H1 (cell line): Measurements from ENCODE around the gene ARID2. TPM values are rescaled to one million over a fixed set of nuclear protein-coding genes. Genes with fewer than 3 reads are reported as not detected.

Source experiments
- CTCF ChIA-PET: fragments of 300-600 bp; sonication (Branson Sonifier 250); formaldehyde crosslinking; loops from one replicate; lab custom pipeline; 2021; ENCODE audit not compliant: partially characterized antibody; lab: Charles Lee
- POLR2A ChIA-PET: fragments of 300-600 bp; sonication (Branson Sonifier 250); formaldehyde crosslinking; loops from one replicate; lab custom pipeline; 2021; ENCODE audit warnings: inconsistent platforms; ENCODE audit not compliant: partially characterized antibody; lab: Charles Lee
- DNase-seq, 2 experiments: peaks; one replicate each; pipeline versions ENCODE4 v3.0.0 to v3.0.0-alpha.2; 2010 to 2022; ENCODE audit warnings: low spot score in 2 of 2, low read depth in 1 of 2, mixed read lengths in 1 of 2
- FAIRE-seq: peaks from 2 replicates; lab custom pipeline; 2011; peaks lifted over from hg19 to GRCh38; lab: Jason Lieb, UNC
- H2AFZ ChIP-seq: 2 replicates; pipeline ENCODE4 v1.8.1; 2012; ENCODE audit warnings: low read length, inconsistent platforms
- H2AK5ac ChIP-seq: 2 replicates; pipeline ENCODE4 v1.6.1; 2013; ENCODE audit warnings: low read depth, low read length
- H2BK120ac ChIP-seq: replicated peaks from 2 replicates; pipeline ENCODE3; 2013; ENCODE audit warnings: low read depth, low read length, inconsistent platforms
- H2BK12ac ChIP-seq: 2 replicates; pipeline ENCODE4 v1.6.1; 2013; ENCODE audit warnings: low read depth, low read length
- H2BK15ac ChIP-seq: 2 replicates; pipeline ENCODE4 v1.6.1; 2013; ENCODE audit warnings: low read length
- H2BK20ac ChIP-seq: 2 replicates; pipeline ENCODE4 v1.6.1; 2013; ENCODE audit warnings: low read length
- H2BK5ac ChIP-seq: 2 replicates; pipeline ENCODE4 v1.6.1; 2013; ENCODE audit warnings: low read depth, low read length
- H3K14ac ChIP-seq: 2 replicates; pipeline ENCODE4 v1.6.1; 2013; ENCODE audit warnings: inconsistent platforms; ENCODE audit not compliant: insufficient read length
- H3K18ac ChIP-seq: 2 replicates; pipeline ENCODE4 v1.6.1; 2013; ENCODE audit warnings: low read length; ENCODE audit errors: extremely low read depth
- H3K23ac ChIP-seq: 2 replicates; pipeline ENCODE4 v1.6.1; 2013; ENCODE audit warnings: inconsistent platforms; ENCODE audit not compliant: insufficient read length
- H3K23me2 ChIP-seq: 2 replicates; pipeline ENCODE4 v1.6.1; 2013; ENCODE audit warnings: low read depth, low read length
- H3K27ac ChIP-seq: 2 replicates; pipeline ENCODE4 v1.6.1; 2011; ENCODE audit warnings: low read depth, low read length, inconsistent platforms
- H3K27me3 ChIP-seq, 4 experiments: replicated peaks in 1 of 4; 1 replicate in 1 of 4; 2 replicates in 3 of 4; pipeline versions ENCODE4 v1.6.1 to v1.8.1; 2011 to 2013; ENCODE audit warnings: low read length in 3 of 4, mild to moderate bottlenecking in 3 of 4, inconsistent platforms in 2 of 4, mixed read lengths in 2 of 4, moderate library complexity in 1 of 4; ENCODE audit not compliant: control insufficient read depth in 3 of 4, insufficient read depth in 3 of 4; ENCODE audit errors: extremely low read depth in 1 of 4
- H3K36me3 ChIP-seq, 4 experiments: 2 replicates each; pipeline versions ENCODE4 v1.6.1 to v1.8.1; 2011 to 2013; ENCODE audit warnings: mild to moderate bottlenecking in 4 of 4, low read length in 3 of 4, moderate library complexity in 2 of 4, control low read depth in 1 of 4, inconsistent platforms in 1 of 4; ENCODE audit not compliant: insufficient read depth in 4 of 4, control insufficient read depth in 2 of 4
- H3K4ac ChIP-seq: replicated peaks from 2 replicates; pipeline ENCODE3; 2013; ENCODE audit warnings: low read length, low read depth, mixed read lengths, inconsistent platforms; ENCODE audit not compliant: insufficient read length
- H3K4me1 ChIP-seq, 4 experiments: replicated peaks in 1 of 4; 1 replicate in 1 of 4; 2 replicates in 3 of 4; pipeline versions ENCODE4 v1.6.1 to v1.8.1; 2011 to 2013; ENCODE audit warnings: low read length in 3 of 4, inconsistent platforms in 2 of 4, mixed read lengths in 1 of 4; ENCODE audit not compliant: insufficient read depth in 4 of 4, control insufficient read depth in 3 of 4
- H3K4me2 ChIP-seq, 2 experiments: 2 replicates each; pipeline versions ENCODE4 v1.6.1 to v1.8.1; 2011 to 2013; ENCODE audit warnings: low read depth in 2 of 2, low read length in 2 of 2, control low read depth in 1 of 2, inconsistent platforms in 1 of 2, mild to moderate bottlenecking in 1 of 2; ENCODE audit not compliant: insufficient read depth in 1 of 2
- H3K4me3 ChIP-seq, 4 experiments: fragments of 200-600, 300-600 bp in 1 of 4; sonication (generic), shearing (Covaris generic), sonication (Bioruptor Twin) in 1 of 4; 2 replicates each; pipeline versions ENCODE4 v1.5.1 to v1.8.1; 2011 to 2016; ENCODE audit warnings: low read length in 4 of 4, low read depth in 3 of 4, control low read depth in 2 of 4, inconsistent platforms in 2 of 4, mild to moderate bottlenecking in 2 of 4, mixed read lengths in 1 of 4, moderate library complexity in 1 of 4; ENCODE audit not compliant: insufficient read depth in 2 of 4; ENCODE audit errors: extremely low read depth in 1 of 4
- H3K56ac ChIP-seq: replicated peaks from 2 replicates; pipeline ENCODE3; 2013; ENCODE audit warnings: low read depth, mild to moderate bottlenecking, mixed read lengths, low read length, inconsistent platforms; ENCODE audit not compliant: insufficient read length
- H3K79me1 ChIP-seq: 2 replicates; pipeline ENCODE4 v1.6.1; 2013; ENCODE audit warnings: low read depth, low read length, control low read depth
- H3K79me2 ChIP-seq, 2 experiments: 2 replicates each; pipeline versions ENCODE4 v1.6.1 to v1.8.1; 2012 to 2013; ENCODE audit warnings: low read length in 2 of 2, mild to moderate bottlenecking in 2 of 2, inconsistent platforms in 1 of 2; ENCODE audit not compliant: insufficient read depth in 2 of 2, control insufficient read depth in 1 of 2
- H3K9ac ChIP-seq, 4 experiments: replicated peaks in 1 of 4; 1 replicate in 1 of 4; 2 replicates in 3 of 4; pipeline versions ENCODE4 v1.6.1 to v1.8.1; 2011 to 2013; ENCODE audit warnings: low read depth in 3 of 4, low read length in 3 of 4, control low read depth in 2 of 4, mild to moderate bottlenecking in 2 of 4, moderate library complexity in 2 of 4, inconsistent platforms in 1 of 4; ENCODE audit errors: extremely low read depth in 1 of 4
- H3K9me3 ChIP-seq, 2 experiments: 2 replicates each; pipeline versions ENCODE4 v1.6.1 to v1.8.1; 2012 to 2013; ENCODE audit warnings: mild to moderate bottlenecking in 2 of 2, moderate library complexity in 2 of 2, control low read depth in 1 of 2, inconsistent platforms in 1 of 2, low read depth in 1 of 2, low read length in 1 of 2, mixed read lengths in 1 of 2; ENCODE audit not compliant: insufficient read depth in 2 of 2
- H4K20me1 ChIP-seq, 2 experiments: replicated peaks in 1 of 2; 2 replicates each; pipeline versions ENCODE3 to v1.8.1; 2011 to 2013; ENCODE audit warnings: inconsistent platforms in 2 of 2, low read length in 2 of 2, mild to moderate bottlenecking in 1 of 2; ENCODE audit not compliant: insufficient read depth in 2 of 2, control insufficient read depth in 1 of 2
- H4K5ac ChIP-seq: 2 replicates; pipeline ENCODE4 v1.6.1; 2013; ENCODE audit warnings: low read length, low read depth, mixed read lengths, inconsistent platforms; ENCODE audit not compliant: insufficient read length
- H4K8ac ChIP-seq: 2 replicates; pipeline ENCODE4 v1.8.0; 2013; ENCODE audit warnings: mild to moderate bottlenecking, moderate library complexity, low read length, inconsistent platforms; ENCODE audit not compliant: insufficient read depth; ENCODE audit errors: extremely low read depth
- H4K91ac ChIP-seq: replicated peaks from 2 replicates; pipeline ENCODE3; 2013; ENCODE audit warnings: low read length, mixed read lengths, inconsistent platforms; ENCODE audit not compliant: insufficient read length
- CBX8 ChIP-seq: fragments of 300-800, 300-1000 bp; sonication (generic); IDR thresholded peaks from 2 replicates; pipeline ENCODE4 v1.7.1; 2016; ENCODE audit warnings: low read depth, low read length, borderline replicate concordance
- PHF8 ChIP-seq: fragments of 200-600 bp; sonication (generic); conservative IDR thresholded peaks from 2 replicates; pipeline ENCODE4 v1.7.1; 2012; ENCODE audit warnings: low read depth, mild to moderate bottlenecking, inconsistent platforms, low read length, moderate library complexity
- POU5F1 ChIP-seq: IDR thresholded peaks from 2 replicates; pipeline ENCODE4 v1.6.1; 2011; ENCODE audit warnings: low read depth, mild to moderate bottlenecking, low read length, moderate library complexity
- SIX5 ChIP-seq: IDR thresholded peaks from 2 replicates; pipeline ENCODE4 v1.6.1; 2011; ENCODE audit warnings: mild to moderate bottlenecking, low read depth, low read length
- YY1 ChIP-seq: IDR thresholded peaks from 2 replicates; pipeline ENCODE4 v1.6.1; 2011; ENCODE audit warnings: low read depth, mild to moderate bottlenecking, low read length
- WGBS, 2 experiments: shearing (Covaris generic) in 1 of 2; methylation state at CpG; one replicate each; pipeline versions ENCODE4 v1.1.6 to v1.1.7; 2013 to 2015; ENCODE audit warnings: low lambda C conversion rate in 2 of 2, mixed read lengths in 2 of 2, inconsistent platforms in 1 of 2, low coverage in 1 of 2, missing lambda C conversion rate in 1 of 2; ENCODE audit not compliant: insufficient replicate concordance in 2 of 2, insufficient coverage in 1 of 2, insufficient read length in 1 of 2; ENCODE audit errors: extremely low coverage in 1 of 2, missing lambda C conversion rate in 1 of 2; 5-methylcytosine and 5-hydroxymethylcytosine counted together
- polyA plus RNA-seq, 7 experiments: library from polyadenylated mRNA; depleted of rRNA in 3 of 7; stranded (reverse) in 5 of 7; unstranded in 2 of 7; fragments of >200 nt in 5 of 7; fragments of 200-250 nt in 2 of 7; gene quantifications; 1 replicate in 5 of 7; 2 replicates in 1 of 7; 4 replicates in 1 of 7; pipeline versions ENCODE4 v1.2.1 to v1.2.3, GENCODE V29; 2011 to 2013; ENCODE audit warnings: missing spikeins in 2 of 7, mixed read lengths in 2 of 7
- total RNA-seq: library from RNA; stranded (reverse); fragmentation: NEBNext Ultra II Directional; extraction: Animal tissue kit (Norgen Biotek cat#: 25700); gene quantifications from 2 replicates; pipeline ENCODE4 v1.2.1, GENCODE V29; 2021

Gene ARID2
- total and polyA plus RNA-seq, 2 of the 8 experiments (the other 6 are each of a cell fraction or from before 2014, with no cell fraction given): 32.0 to 45.2 TPM

DNA sequence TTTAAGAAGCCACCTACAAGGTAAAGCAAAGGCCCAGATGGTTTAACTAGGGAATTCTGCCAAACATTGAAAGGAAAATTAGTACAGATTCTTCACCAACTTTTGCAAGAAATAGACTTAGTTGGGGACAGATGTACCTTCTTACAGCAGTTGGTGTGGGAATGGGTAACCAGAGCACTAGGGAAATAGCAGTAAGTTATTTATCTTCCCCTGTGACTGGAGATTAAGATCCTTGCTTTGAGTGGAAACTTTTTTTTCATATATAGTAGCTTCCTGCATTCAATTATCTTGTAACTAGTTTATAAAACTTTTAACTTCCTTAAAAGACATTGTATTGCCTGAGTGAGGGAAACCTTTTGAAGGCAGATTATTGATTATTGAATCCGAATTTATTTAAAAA is 44.2 kb downstream of the ARID2 start:
- no peak overlapping the region for H3K18ac ChIP-seq
- no peaks in the 10 kb centered on the region for H3K9me3 ChIP-seq
- H3K4me1 ChIP-seq: peaks cover 0 to 4% (median 2%) of the 10 kb centered on the region in 4 experiments; a peak in 3 of 7 replicates
- H4K5ac ChIP-seq: no peak overlapping the region
- ChIA-PET CTCF (interaction anchor here (1.1 kb wide), 1 partner anchor 11 kb away, joined by 3 read pairs; no protein-coding TSS in a partner anchor), POLR2A (no interaction called here)
- H3K9ac ChIP-seq: no peak overlapping the region
- no peak overlapping the region for H3K4ac ChIP-seq
- H3K23ac ChIP-seq: no peak overlapping the region
- H2BK20ac ChIP-seq: no peak overlapping the region
- no peak overlapping the region for H2AK5ac ChIP-seq
- H3K79me2 ChIP-seq: peaks cover 0 to 87% of the 10 kb centered on the region in 2 experiments; a peak in 2 of 4 replicates
- no peak overlapping the region for H2AFZ ChIP-seq
- no peak overlapping the region for H4K8ac ChIP-seq
- H4K20me1 ChIP-seq: peaks cover 9 to 10% of the 10 kb centered on the region in 2 experiments
- no peak for TF ChIP-seq CBX8
- TF ChIP-seq SIX5: no peak
- no peak for TF ChIP-seq POU5F1
- TF ChIP-seq PHF8: no peak
- TF ChIP-seq YY1: no peak
- TF ChIP-seq, all 59 proteins: peak for 0
- no peak overlapping the region for H4K91ac ChIP-seq
- no peak overlapping the region for H2BK12ac ChIP-seq
- no peak overlapping the region for H3K27ac ChIP-seq
- no peaks in the 10 kb centered on the region for H3K23me2 ChIP-seq
- no peak overlapping the region for H3K4me2 ChIP-seq
- no peak overlapping the region for H3K14ac ChIP-seq
- H2BK120ac ChIP-seq: no peak overlapping the region
- H3K79me1 ChIP-seq: peaks cover 3% of the 10 kb centered on the region
- H3K56ac ChIP-seq: no peak overlapping the region
- no peaks in the 10 kb centered on the region for H3K36me3 ChIP-seq
- no peak overlapping the region for H2BK15ac ChIP-seq
- WGBS, 2 experiments: 82% methylated on average over 1 of the region's 1 CpG; no CpG with 5 or more reads in 1 of the 2 experiments
- H3K27me3 ChIP-seq: no peaks in the 10 kb centered on the region
- H2BK5ac ChIP-seq: no peak overlapping the region
- no peak overlapping the region for H3K4me3 ChIP-seq
- no peak for DNase-seq
- no peak for FAIRE-seq
